Mammary epithelial cell (primary cell): Measurements from ENCODE around the gene DNASE1L3.

ENCODE experiments used
- CTCF ChIP-seq, 2 donors: IDR thresholded peaks in 1 of 2; conservative IDR thresholded peaks in 1 of 2; 2 replicates each; pipeline ENCODE4 v1.5.1; 2011 to 2012; ENCODE audit warnings: inconsistent platforms in 2 of 2, low read length in 2 of 2, mild to moderate bottlenecking in 2 of 2, control low read depth in 1 of 2, low read depth in 1 of 2; ENCODE audit not compliant: insufficient read depth in 1 of 2; ENCODE audit errors: extremely low read depth in 1 of 2
- EZH2 ChIP-seq: IDR thresholded peaks from 2 replicates; pipeline ENCODE4 v1.6.1; 2012; ENCODE audit warnings: low read length, inconsistent platforms, borderline replicate concordance

GRCh38 chr3:58188921-58189451 is 21.8 kb downstream of the DNASE1L3 start:
- TF ChIP-seq CTCF (conservative IDR thresholded peaks at IDR 0.05 in 1 of 2, IDR thresholded peaks at IDR 0.05 in 1 of 2; ENCODE audit: extremely low read depth in 1 of 2, insufficient read depth in 1 of 2, low read depth in 1 of 2, low read length in 2 of 2) (no peak), EZH2 (no peak)
